Activated CD8-positive, alpha-beta memory T cell treated with anti-CD3 and anti-CD28 coated beads for 36 hours (primary cell): ENCODE data around the gene ZBTB32. TPM values are rescaled to one million over a fixed set of nuclear protein-coding genes. Genes with fewer than 3 reads are reported as not detected.

Experiments used
- CTCF ChIA-PET: fragments of 350-600 bp; sonication (Branson Sonifier 250); formaldehyde crosslinking; loops from one replicate; lab custom pipeline; 2021; ENCODE audit warnings: antibody characterized with exemption; lab: Charles Lee
- POLR2A ChIA-PET: fragments of 350-600 bp; sonication (Branson Sonifier 250); formaldehyde crosslinking; loops from one replicate; lab custom pipeline; 2021; ENCODE audit warnings: antibody characterized with exemption; lab: Charles Lee
- total RNA-seq, 2 experiments: library from RNA; stranded (reverse); gene quantifications; one replicate each; pipeline ENCODE4 v1.2.3, GENCODE V29; 2021

The ZBTB32 gene
- total RNA-seq, 2 experiments from 2014 or later, result 278 to 282 TPM

DNA sequence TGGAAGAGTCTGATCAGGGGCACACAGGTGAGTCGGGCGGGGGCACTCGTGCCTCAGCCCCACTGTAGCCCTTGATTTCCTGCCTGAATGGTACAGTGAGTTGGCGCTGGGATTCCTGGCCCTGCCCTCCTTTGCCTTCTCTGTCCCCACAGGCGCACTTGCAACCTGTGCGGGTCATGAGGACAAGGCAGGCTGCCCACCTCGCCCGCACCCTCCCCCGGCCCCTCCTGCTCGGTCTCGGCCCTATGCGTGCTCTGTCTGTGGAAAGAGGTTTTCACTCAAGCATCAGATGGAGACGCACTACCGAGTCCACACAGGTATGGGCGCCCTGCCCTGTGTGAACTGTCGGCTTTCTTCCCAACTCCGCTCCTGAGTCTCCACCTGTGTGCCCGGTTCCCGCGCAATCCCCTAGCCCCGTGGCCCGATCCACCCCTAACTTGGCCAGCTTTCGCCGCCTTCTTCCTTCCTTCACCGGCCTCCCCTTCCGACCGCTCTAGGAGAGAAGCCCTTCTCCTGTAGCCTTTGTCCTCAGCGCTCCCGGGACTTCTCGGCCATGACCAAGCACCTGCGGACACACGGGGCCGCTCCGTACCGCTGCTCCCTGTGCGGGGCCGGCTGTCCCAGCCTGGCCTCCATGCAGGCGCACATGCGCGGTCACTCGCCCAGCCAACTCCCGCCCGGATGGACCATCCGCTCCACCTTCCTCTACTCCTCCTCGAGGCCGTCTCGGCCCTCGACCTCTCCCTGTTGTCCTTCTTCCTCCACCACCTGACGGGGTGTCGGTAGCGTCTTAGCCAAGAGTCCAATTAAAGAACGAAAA, 11.8 kb downstream of the ZBTB32 start:
- ChIA-PET POLR2A (interaction anchor here (0.7 to 6.2 kb wide), 2 partner anchors 14 to 29 kb away, joined by 8 to 56 read pairs; no protein-coding TSS in a partner anchor), CTCF (interaction anchor here (0.6 to 6.6 kb wide), 8 partner anchors 11 to 167 kb away, joined by 3 to 67 read pairs (median 4); partner anchors contain the start of gene ZBTB32)

DNA sequence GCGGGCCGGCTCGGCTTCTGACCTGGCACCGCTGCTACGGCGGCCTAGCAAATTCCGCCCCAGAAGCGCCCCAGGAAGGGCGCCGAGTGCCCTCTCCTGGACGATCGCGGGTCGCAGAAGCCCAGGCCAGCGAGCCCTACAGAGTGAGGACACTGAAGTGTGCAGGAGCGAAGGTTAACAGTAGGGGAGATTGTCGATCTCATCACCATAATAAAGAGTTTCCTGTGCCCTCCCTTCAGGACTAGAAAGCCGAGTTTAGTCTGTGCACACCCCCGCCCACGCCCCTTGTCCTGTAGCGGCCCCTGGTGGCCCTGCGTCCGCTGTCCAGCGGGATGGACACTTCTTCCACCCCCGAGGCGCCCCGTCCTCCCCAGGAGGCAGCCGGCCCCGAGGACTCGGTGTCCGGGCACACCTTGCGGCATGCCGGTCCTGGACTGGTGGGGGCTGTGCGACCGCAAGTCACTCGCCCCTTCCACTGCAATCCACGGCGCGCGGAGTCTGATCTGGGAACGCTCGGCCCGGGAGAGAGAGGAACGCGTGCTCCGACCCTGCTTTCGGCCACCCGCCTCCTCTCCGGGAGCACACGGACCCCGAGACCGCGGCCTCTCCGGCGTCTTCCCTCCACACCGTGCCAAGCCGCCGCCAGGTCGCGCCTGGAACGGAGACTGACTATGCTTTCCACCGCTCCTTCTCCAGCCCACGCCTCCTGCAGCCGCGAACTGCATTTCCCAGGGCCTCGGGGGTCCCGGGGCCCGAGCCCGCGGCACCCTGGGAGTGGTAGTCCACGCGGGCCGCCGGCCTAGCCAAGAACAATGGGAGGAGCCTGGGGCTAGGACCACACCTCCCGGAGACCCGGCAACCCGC, 12.7 kb downstream of the ZBTB32 start:
- ChIA-PET POLR2A (interaction anchor here (1.8 kb wide), 1 partner anchor 69 kb away, joined by 4 read pairs; the partner anchor contains the start of gene COX6B1), CTCF (interaction anchor here (2.1 kb wide), 1 partner anchor 23 kb away, joined by 7 read pairs; no protein-coding TSS in a partner anchor)

DNA sequence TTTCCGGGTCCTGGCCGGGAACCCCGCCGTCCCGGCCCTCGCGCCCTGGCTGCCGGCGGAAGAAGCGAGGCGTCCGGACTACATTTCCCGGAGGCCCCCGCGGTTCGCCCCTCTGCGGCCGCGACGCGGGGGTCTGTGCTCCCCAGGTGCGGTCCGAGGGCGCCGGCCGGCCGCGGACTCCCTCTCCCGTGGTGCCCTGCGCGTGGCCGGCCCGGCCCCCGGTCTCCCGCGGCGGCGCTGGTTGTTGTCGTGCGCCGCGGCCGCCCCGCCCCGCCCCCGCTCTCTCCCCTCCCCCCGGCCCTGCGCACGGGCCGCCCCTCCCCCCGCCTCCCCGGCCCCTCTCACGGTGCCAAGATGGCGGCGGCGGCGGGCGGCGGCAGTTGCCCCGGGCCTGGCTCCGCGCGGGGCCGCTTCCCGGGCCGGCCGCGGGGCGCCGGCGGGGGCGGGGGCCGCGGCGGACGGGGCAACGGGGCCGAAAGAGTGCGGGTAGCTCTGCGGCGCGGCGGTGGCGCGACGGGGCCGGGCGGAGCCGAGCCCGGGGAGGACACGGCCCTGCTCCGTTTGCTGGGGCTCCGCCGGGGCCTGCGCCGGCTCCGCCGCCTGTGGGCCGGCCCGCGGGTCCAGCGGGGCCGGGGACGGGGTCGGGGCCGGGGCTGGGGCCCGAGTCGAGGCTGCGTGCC, 13.4 kb downstream of the ZBTB32 start, which contains the start of gene KMT2B:
Gene KMT2B (plus strand): TSS at position 339 of the 680 bp plus-strand sequence. CDS start 16 bp downstream, at position 355.
- ChIA-PET CTCF (interaction anchor here (1.1 to 2.1 kb wide), 2 partner anchors 16 to 22 kb away, joined by 5 to 7 read pairs; no protein-coding TSS in a partner anchor), POLR2A (interaction anchor here (1.4 to 1.8 kb wide), 4 partner anchors 19 to 70 kb away, joined by 4 to 11 read pairs (median 5); partner anchors contain the start of genes COX6B1, PSENEN and U2AF1L4)

DNA sequence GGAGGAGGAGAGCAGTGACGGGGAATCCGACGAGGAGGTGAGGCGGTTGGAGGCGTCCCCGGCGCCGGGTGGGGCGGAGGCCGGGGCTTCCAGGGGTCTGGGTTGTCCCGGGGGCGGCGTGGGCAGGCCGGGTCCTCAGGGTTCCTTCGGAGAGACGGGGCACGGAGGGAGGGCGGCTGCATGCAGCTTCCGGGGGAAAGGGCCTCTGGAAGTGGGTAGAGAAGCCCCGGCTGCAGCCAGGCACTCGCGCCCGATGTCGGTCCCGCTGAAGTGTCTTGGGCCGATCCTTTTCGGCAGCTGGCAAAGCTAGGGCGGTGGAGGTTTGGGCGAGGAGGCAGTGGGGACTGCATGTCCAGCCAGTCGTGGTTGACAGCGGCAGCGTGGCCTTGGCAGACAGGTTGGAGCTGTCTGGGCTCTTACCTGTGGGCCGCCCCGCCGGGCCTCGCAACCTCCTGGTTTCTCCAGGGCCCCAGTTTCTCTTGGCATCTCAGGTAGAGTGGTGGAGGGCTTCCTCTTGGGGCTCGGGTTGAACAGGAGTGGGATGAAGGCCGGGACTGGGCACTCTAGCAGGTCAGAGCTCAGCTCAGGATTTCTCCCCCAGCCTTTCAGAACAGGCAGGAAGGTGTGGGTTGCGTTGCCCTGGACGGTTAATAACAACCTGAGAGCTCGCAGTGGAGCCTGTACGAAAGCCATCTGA, 14.1 kb downstream of the ZBTB32 start:
- ChIA-PET CTCF (interaction anchor here (1.1 to 2.5 kb wide), 4 partner anchors 17 to 101 kb away, joined by 5 to 11 read pairs (median 6); no protein-coding TSS in a partner anchor), POLR2A (interaction anchor here (0.5 to 1.8 kb wide), 10 partner anchors 8 to 180 kb away, joined by 3 to 11 read pairs (median 4); partner anchors contain the start of genes COX6B1, PSENEN and U2AF1L4)

DNA sequence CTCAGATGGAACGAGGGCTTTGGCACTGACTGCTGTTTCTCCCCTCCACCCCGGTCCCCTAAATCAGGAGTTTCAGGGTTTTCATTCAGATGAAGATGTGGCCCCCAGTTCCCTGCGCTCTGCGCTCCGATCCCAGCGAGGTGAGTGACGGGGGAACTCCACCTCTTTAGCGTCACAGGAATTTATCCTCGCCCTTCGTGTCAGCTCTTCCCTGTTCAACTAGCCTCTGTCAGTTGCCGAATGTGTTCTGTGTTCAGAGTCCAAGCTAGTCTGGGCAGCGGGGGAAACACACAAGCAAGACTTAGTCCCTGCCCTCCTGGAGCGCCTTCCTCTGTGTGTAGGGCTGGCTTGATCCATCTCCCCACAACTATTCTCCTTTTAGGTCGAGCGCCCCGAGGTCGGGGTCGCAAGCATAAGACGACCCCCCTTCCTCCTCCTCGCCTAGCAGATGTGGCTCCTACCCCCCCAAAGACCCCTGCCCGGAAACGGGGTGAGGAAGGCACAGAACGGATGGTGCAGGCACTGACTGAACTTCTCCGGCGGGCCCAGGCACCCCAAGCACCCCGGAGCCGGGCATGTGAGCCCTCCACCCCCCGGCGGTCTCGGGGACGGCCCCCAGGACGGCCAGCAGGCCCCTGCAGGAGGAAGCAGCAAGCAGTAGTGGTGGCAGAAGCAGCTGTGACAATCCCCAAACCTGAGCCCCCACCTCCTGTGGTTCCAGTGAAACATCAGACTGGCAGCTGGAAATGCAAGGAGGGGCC, 15.2 kb downstream of the ZBTB32 start:
- CTCF ChIA-PET, result interaction anchor here (1.1 to 2.5 kb wide), 5 partner anchors 18 to 100 kb away, joined by 5 to 11 read pairs (median 5); no protein-coding TSS in a partner anchor
- POLR2A ChIA-PET, result interaction anchor here (0.5 to 2.8 kb wide), 10 partner anchors 10 to 71 kb away, joined by 3 to 11 read pairs (median 5); partner anchors contain the start of genes COX6B1, PSENEN and U2AF1L4

- POLR2A ChIA-PET, result interaction anchor here (0.6 to 2.8 kb wide), 2 partner anchors 13 to 20 kb away, joined by 3 to 10 read pairs; no protein-coding TSS in a partner anchor
These were observed 15.8 kb downstream of the ZBTB32 start for GRCh38 chr19:35720163-35720524.

DNA sequence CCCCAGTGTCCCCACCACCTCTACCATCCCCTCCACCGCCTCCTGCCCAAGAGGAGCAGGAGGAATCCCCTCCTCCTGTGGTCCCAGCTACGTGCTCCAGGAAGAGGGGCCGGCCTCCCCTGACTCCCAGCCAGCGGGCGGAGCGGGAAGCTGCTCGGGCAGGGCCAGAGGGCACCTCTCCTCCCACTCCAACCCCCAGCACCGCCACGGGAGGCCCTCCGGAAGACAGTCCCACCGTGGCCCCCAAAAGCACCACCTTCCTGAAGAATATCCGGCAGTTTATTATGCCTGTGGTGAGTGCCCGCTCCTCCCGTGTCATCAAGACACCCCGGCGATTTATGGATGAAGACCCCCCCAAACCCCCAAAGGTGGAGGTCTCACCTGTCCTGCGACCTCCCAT, 16.3 kb downstream of the ZBTB32 start:
- ChIA-PET POLR2A (interaction anchor here (0.6 to 2.8 kb wide), 3 partner anchors 12 to 19 kb away, joined by 3 to 10 read pairs (median 4); no protein-coding TSS in a partner anchor), CTCF (interaction anchor here (0.8 to 2.5 kb wide), 3 partner anchors 20 to 99 kb away, joined by 5 to 11 read pairs (median 6); no protein-coding TSS in a partner anchor)

More at GRCh38 chr19:35720163-35720524, 15.8 kb downstream of the ZBTB32 start:
- CTCF ChIA-PET, result interaction anchor here (0.8 to 2.5 kb wide), 3 partner anchors 21 to 100 kb away, joined by 5 to 11 read pairs (median 6); no protein-coding TSS in a partner anchor

DNA sequence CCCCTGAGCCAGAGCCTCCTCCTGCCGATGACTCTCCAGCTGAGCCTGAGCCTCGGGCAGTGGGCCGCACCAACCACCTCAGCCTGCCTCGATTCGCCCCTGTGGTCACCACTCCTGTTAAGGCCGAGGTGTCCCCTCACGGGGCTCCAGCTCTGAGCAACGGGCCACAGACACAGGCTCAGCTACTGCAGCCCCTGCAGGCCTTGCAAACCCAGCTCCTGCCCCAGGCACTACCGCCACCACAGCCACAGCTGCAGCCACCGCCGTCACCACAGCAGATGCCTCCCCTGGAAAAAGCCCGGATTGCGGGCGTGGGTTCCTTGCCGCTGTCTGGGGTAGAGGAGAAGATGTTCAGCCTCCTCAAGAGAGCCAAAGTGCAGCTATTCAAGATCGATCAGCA, 17.0 kb downstream of the ZBTB32 start:
- ChIA-PET POLR2A (interaction anchor here (0.6 to 2.8 kb wide), 5 partner anchors 8 to 157 kb away, joined by 3 to 10 read pairs (median 3); no protein-coding TSS in a partner anchor), CTCF (no interaction called here)

GRCh38 chr19:35722461-35722860, 18.1 kb downstream of the ZBTB32 start:
- POLR2A ChIA-PET, result interaction anchor here (2.8 kb wide), 1 partner anchor 17 kb away, joined by 10 read pairs; no protein-coding TSS in a partner anchor
- CTCF ChIA-PET, result no interaction called here

- ChIA-PET CTCF (interaction anchor here (0.6 to 1.1 kb wide), 2 partner anchors 17 to 98 kb away, joined by 4 to 5 read pairs; no protein-coding TSS in a partner anchor), POLR2A (interaction anchor here (1.3 kb wide), 1 partner anchor 15 kb away, joined by 5 read pairs; no protein-coding TSS in a partner anchor)
These were observed 18.5 kb downstream of the ZBTB32 start for GRCh38 chr19:35722897-35723296.

DNA sequence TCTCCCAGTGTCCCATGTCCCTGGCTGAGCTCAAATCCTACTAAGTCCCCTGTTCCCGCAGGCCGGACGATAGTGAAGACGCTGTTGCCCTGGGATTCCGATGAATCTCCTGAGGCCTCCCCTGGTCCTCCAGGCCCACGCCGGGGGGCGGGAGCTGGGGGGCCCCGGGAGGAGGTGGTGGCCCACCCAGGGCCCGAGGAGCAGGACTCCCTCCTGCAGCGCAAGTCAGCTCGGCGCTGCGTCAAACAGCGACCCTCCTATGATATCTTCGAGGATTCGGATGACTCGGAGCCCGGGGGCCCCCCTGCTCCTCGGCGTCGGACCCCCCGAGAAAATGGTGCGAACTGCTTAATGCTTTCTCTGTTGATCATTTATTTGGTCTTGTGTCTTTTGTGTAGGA, 19.3 kb downstream of the ZBTB32 start:
- CTCF ChIA-PET, result interaction anchor here (0.6 to 1.3 kb wide), 3 partner anchors 16 to 97 kb away, joined by 4 to 8 read pairs (median 5); no protein-coding TSS in a partner anchor
- POLR2A ChIA-PET, result interaction anchor here (1.3 kb wide), 1 partner anchor 14 kb away, joined by 5 read pairs; no protein-coding TSS in a partner anchor

- POLR2A ChIA-PET, result interaction anchor here (1.3 kb wide), 1 partner anchor 13 kb away, joined by 5 read pairs; no protein-coding TSS in a partner anchor
These were observed 19.8 kb downstream of the ZBTB32 start for GRCh38 chr19:35724132-35724531.

DNA sequence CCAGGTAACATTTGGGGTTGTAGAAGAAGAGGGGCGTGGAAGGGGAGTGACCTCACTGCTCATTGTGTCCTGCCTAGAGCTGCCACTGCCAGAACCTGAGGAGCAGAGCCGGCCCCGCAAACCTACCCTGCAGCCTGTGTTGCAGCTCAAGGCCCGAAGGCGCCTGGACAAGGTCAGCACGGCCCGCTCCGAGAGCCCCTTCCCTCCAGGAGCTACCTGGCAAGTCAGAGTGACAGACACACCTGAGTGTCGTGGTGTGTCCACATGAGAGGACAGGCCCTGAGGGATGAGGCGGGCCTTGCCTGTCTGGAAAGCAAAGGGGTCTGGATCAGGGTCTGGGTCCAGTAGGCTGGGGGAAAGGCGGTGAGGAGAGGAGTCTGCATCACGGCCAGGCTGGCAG, 20.2 kb downstream of the ZBTB32 start:
- ChIA-PET CTCF (interaction anchor here (1.3 kb wide), 1 partner anchor 19 kb away, joined by 8 read pairs; no protein-coding TSS in a partner anchor), POLR2A (no interaction called here)

More at GRCh38 chr19:35724132-35724531, 19.8 kb downstream of the ZBTB32 start:
- CTCF ChIA-PET, result interaction anchor here (1.3 kb wide), 1 partner anchor 20 kb away, joined by 8 read pairs; no protein-coding TSS in a partner anchor

DNA sequence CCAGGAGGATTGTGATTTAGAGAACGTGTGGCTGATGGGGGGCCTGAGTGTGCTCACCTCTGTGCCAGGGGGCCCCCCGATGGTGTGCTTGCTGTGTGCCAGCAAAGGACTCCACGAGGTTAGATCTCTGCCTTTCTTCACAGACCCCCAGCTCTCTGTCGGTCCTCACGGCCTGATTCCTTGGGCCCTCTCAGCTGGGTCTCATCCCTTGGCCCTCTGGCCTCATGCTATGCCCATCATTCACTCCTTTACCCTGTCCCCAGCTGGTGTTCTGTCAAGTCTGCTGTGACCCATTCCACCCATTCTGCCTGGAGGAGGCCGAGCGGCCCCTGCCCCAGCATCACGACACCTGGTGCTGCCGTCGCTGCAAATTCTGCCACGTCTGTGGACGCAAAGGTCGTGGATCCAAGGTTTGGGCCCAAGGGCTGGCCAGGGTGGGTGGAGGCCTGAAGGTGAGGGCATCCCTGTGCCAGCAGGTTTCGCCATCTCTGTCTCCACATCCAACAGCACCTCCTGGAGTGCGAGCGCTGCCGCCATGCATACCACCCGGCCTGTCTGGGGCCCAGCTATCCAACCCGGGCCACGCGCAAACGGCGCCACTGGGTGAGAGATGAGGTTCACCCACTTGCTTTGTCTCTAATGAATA, 21.0 kb downstream of the ZBTB32 start:
- ChIA-PET POLR2A (interaction anchor here (1.4 kb wide), 1 partner anchor 15 kb away, joined by 4 read pairs; no protein-coding TSS in a partner anchor), CTCF (no interaction called here)
